Measurements from ENCODE around the gene LYPD6B.

GRCh38 chr2:149094217-149095015 is 55.9 kb downstream of the LYPD6B start:
- TF ChIP-seq CTCF (IDR thresholded peaks at IDR 0.05 in 8 of 11, conservative IDR thresholded peaks at IDR 0.05 in 3 of 11) (no peak), POLR2A (IDR thresholded peaks at IDR 0.05) (no peak)

Data from spleen (tissue), 7 donors.